ENCODE data around the gene ADARB2.

GRCh38 chr10:1315178-1315577, 422.1 kb downstream of the ADARB2 start:
- no peak for TF ChIP-seq CTCF (IDR thresholded peaks at IDR 0.05; ENCODE audit: low read depth, low read length, poor library complexity, severe bottlenecking)
- no peak for TF ChIP-seq EZH2phosphoT487 (IDR thresholded peaks at IDR 0.05; ENCODE audit: borderline replicate concordance, low read length)

Data from DOHH2 (cell line).